HG03457 (cell line): ENCODE data around the gene GABBR2.

Source experiments
- ATAC-seq: cut with Tn5 transposase; IDR thresholded peaks from one replicate; pipeline ENCODE4 v1.9.1; 2021; ENCODE audit warnings: moderate number of reproducible peaks; ENCODE audit not compliant: unreplicated experiment

The GABBR2 gene

DNA sequence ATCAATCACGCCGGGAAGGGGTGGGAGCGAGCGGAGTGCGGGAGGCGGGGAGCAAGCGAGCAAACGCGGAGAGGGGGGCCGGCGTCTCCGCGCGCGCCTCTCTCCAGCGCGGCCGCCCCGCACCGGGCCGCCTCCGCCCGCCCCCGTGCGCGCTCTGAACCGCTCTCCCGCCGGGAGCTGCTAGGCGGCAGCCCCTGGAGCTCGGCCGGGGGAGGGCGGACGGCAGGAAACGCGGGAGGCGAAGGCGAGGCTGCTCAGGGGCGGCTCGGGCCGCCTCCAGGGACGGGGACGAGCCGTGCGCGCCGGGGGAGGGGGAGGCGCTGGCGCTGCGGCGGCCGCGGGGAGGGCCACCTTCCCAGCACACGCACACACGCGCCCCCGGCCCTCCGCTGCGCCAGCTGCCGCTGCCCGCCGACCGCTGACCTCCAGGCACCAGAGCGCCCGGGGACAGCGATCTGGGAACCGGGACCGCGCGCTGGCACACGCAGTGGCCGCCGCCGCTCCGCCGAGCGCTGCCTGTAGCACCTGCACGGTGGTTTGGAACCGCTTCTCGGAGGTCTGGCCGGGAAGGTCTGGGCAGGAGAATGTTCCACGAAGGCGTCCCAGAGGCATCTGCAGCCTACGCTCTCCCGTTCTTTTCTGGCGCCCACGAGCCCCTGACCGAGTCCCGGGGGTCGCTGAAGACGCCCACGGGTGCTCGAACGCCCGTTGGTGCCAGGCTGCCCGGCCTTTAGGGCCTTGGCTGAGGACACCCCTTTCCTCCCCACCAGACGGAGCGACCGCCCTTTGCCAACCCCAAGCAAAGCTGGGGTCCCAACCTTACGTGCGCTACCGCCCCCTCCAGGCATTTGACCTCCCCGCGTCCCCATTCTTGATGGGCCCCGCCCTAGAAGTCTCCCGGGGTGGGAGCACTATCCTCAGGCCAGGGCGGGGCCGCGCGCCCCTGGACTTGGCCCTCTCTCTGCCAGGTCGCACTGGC is at the start of gene GABBR2:
TSS of gene GABBR2 (minus strand) at position 3 of the 979 bp plus-strand sequence. CDS start 198 bp downstream, outside the sequence.
- ATAC-seq, result no peak

GRCh38 chr9:98755006-98755618 is 46.4 kb upstream of the GABBR2 start:
- ATAC-seq, result no peak

DNA sequence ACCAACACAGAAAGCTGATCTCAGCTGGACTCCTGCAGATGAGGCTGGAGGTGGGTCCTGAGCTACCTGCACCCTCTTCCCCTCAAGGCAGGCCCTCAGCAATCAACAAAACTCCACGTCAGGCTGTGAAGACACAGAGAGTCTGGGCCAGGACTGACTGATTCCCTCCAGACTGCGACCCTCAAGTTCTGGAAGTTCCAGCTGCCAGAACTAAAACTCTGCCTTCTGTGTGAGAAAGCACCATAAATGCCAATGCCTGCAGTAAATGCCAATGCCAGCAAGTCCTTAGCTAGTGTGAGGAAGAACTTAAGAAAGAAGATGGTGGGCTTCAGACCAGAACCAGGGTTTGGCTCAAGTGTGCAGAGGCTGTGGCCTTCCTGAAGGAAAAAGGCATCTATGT is 42.5 kb upstream of the GABBR2 start:
- ATAC-seq, result no peak

- ATAC-seq, result no peak
These were observed 41.8 kb upstream of the GABBR2 start for GRCh38 chr9:98750364-98751060.

DNA sequence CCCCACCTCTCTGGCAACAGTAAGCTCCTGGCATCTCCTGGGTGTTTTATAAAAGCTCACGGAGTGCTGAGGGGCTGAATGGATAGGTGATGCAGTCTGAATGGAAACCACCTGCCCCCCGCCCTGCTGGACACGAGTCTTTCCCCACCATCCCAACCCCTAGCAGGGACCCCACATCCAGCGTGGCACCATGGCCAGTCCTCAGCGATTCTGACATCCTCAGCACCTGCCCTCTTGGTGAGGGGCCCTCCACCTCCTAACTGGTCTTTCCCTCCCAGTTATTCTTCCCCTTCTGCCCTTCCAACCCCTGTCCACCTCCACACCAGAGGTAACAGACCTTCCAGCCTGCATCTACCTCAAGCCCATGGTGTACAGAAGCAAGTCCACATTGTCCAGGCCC is 38.7 kb upstream of the GABBR2 start:
- ATAC-seq, result no peak

DNA sequence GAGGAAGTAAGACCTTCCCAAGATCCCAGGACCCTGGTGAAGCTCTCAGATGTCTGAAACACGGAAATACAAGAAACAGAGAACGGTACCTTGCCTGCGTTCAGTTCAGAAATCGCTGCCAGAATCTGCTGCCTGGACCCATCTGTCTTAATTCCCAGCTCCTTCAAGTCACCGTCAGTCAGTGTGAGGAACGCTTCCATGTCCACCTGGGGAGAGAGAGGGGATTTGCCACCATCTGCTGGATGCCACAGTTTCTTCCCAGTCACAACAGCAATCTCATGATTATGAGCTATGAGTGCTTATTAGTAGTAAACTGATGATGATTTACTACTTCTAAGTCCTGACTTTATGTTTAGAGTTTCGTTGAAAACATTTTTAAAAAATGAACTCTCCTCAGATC is 36.7 kb upstream of the GABBR2 start:
- ATAC-seq, result no peak

DNA sequence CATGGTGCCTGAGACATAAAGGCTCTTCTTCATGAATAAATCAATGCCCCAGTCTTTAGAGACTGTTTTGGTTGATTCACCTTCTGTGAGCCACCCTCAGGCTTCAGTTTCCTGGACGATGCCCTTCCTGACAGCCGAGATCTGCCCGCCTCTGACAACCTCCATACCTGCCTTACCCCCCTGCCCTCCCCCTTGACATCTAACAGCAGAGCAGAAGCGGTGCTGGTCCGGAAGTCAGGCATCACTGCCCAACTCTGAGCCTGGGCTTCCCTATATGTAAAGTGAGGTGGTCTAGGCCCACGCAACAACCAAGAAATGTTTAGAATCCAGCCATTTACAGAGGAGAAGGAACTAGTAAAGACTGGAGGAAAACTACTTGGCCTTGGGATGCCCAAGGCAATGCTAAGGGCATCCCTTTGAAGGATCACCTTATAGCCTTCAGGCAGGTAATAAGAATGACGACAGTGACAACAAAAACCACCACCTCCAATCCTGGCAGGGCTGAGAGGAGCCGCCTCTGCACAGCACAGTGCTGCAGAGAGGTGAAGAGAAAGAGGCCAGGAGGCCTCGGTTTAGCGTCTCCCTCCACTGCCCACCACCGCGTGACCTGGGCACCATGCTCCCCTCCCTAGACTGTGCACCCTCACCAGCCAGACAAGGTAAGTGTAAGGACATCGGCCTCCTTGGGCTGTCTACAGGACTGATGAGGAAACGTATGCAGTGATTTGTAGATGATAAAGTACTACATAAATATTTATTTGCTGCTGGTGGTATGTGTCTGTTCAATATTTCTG is 35.3 kb upstream of the GABBR2 start:
- no peak for ATAC-seq

GRCh38 chr9:98743329-98743728 is 34.6 kb upstream of the GABBR2 start:
- no peak for ATAC-seq

DNA sequence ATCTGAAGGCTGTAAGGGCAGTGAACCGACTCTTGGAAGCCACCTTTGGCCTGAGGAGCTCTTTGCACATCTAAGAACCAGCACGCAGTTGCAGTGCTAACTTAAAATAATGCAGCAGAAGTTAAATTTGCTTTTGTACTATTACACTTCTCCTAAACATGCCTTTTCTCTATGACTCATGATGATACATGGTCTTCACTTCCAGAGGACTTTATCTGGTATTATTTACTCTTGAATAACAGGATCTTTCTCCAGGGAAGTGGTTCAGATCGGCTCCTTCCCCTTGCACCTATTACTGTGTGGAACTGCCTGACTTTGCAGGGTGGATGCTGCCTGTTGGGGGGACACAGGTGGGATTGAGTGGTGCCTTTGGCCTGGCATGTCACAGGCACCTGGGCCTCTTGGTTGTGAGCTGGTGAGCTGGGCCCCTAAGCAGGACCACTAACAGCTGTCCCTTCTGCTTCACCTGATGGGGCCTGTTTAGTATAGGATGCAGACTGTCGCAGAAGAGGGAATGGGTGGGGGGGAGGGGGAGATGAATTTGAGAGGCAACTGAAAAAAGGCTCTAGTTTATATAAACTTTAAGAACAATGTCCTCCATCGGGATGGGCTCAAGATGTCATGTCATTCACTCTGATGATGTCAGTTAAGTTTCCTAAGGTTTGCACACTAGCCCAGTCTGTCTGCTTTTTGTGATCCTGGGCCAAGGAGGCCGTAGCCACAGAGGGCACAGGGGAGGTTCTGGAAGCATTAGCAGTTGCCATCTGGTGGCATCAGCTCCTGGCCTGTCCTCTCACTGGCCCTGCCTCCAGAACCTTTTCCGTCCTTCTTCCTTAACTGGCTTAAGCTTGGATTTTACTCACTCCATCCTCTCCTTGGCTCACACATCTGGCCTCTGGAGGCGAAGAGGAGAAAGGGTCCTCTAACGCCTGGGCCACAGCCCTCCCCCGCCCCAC is 33.9 kb upstream of the GABBR2 start:
- no peak for ATAC-seq

GRCh38 chr9:98740226-98740881 is 31.6 kb upstream of the GABBR2 start:
- ATAC-seq, result no peak

DNA sequence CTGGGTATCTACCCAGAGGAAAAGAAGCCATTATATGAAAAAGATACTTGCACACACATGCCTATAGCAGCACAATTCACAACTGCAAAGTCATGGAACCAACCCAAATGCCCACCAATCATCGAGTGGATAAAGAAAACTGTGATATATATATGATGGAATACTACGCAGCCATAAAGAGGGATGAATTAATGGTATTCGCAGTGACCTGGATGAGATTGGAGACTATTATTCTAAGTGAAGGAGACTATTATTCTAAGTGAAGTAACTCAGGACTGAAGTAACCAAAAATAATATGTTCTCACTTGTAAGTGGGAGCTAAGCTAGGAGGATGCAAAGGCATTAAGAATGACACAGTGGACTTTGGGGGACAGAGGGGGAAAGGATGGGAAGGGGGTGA is 30.0 kb upstream of the GABBR2 start:
- ATAC-seq, result no peak

DNA sequence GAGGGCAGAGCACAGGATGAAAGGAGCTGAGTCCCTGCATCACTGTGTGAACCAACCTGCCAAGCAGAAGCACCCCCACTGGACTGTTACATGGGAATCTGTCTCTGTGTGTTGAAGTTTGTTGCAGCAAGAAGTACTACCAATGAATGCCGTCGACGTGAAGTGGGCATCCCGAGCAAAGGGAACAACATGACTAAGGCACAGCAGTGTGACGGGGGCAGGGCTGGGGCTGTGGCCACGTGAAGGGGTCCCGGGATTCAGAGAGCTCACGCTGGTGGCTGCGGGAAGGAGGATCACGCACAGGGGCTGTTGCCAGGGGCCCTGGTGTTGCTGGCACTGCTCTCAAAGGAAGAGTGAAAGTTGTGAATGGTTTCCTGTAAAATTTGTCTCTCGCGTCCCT is 27.5 kb upstream of the GABBR2 start:
- no peak for ATAC-seq

- no peak for ATAC-seq
These were observed 24.1 kb upstream of the GABBR2 start for GRCh38 chr9:98732801-98733200.

- no peak for ATAC-seq
These were observed 23.4 kb upstream of the GABBR2 start for GRCh38 chr9:98732091-98732490.

- ATAC-seq, result no peak
These were observed 22.1 kb upstream of the GABBR2 start for GRCh38 chr9:98730871-98731270.

DNA sequence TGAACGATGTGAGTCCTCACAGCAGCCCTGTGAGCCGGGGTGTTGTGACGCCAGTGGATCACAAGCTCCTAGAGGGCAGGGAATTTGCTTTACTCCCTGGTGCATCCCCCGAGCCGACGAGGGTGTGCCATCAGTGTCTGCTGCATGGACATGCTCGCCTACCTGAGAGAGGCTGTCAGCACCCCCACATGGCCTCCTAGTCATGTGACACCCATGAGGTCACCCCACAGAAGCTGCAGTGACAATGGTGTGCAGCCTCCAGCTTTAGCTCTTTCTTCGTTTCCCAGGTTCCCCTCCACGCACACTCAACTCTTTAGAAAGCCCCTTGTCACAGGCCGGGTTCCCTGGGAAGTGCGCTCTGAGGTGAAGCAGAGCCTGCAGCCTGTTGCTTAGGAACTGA is 19.8 kb upstream of the GABBR2 start:
- ATAC-seq, result no peak

- ATAC-seq, result no peak
These were observed 18.7 kb upstream of the GABBR2 start for GRCh38 chr9:98727428-98727827.

- ATAC-seq, result no peak
These were observed 18.0 kb upstream of the GABBR2 start for GRCh38 chr9:98726735-98727134.
